ENCODE measurements around the gene TMEM237.

TMEM237 gene

GRCh38 chr2:201621293-201621999 lies 21.9 kb downstream of the TMEM237 start:
- TF ChIP-seq GATA2 (IDR thresholded peaks at IDR 0.05; ENCODE audit: low read depth, low read length) (no peak), GATA3 (IDR thresholded peaks at IDR 0.05; ENCODE audit: low read depth, low read length) (no peak)

- TF ChIP-seq GATA2 (IDR thresholded peaks at IDR 0.05; ENCODE audit: low read depth, low read length) (no peak), GATA3 (IDR thresholded peaks at IDR 0.05; ENCODE audit: low read depth, low read length) (no peak)
Measured at GRCh38 chr2:201618744-201619662, 24.3 kb downstream of the TMEM237 start.

GRCh38 chr2:201608021-201608420 lies 35.3 kb downstream of the TMEM237 start:
- no peak for TF ChIP-seq GATA2 (IDR thresholded peaks at IDR 0.05; ENCODE audit: low read depth, low read length)
- TF ChIP-seq GATA3 (IDR thresholded peaks at IDR 0.05; ENCODE audit: low read depth, low read length) = no peak

GRCh38 chr2:201607568-201607967 lies 35.7 kb downstream of the TMEM237 start:
- TF ChIP-seq GATA2 (IDR thresholded peaks at IDR 0.05; ENCODE audit: low read depth, low read length) (no peak), GATA3 (IDR thresholded peaks at IDR 0.05; ENCODE audit: low read depth, low read length) (no peak)

GRCh38 chr2:201600906-201601305 lies 42.4 kb downstream of the TMEM237 start:
- TF ChIP-seq GATA2 (IDR thresholded peaks at IDR 0.05; ENCODE audit: low read depth, low read length) = no peak
- TF ChIP-seq GATA3 (IDR thresholded peaks at IDR 0.05; ENCODE audit: low read depth, low read length) = no peak

GRCh38 chr2:201597397-201597796 lies 45.9 kb downstream of the TMEM237 start:
- TF ChIP-seq GATA2 (IDR thresholded peaks at IDR 0.05; ENCODE audit: low read depth, low read length) (no peak), GATA3 (IDR thresholded peaks at IDR 0.05; ENCODE audit: low read depth, low read length) (no peak)

- TF ChIP-seq GATA2 (IDR thresholded peaks at IDR 0.05; ENCODE audit: low read depth, low read length) (no peak), GATA3 (IDR thresholded peaks at IDR 0.05; ENCODE audit: low read depth, low read length) (no peak)
Measured at GRCh38 chr2:201580486-201580885, 62.8 kb downstream of the TMEM237 start.

GRCh38 chr2:201579536-201579935 lies 63.8 kb downstream of the TMEM237 start:
- TF ChIP-seq GATA3 (IDR thresholded peaks at IDR 0.05; ENCODE audit: low read depth, low read length) (no peak), GATA2 (IDR thresholded peaks at IDR 0.05; ENCODE audit: low read depth, low read length) (no peak)

GRCh38 chr2:201575971-201576370 lies 67.3 kb downstream of the TMEM237 start:
- TF ChIP-seq GATA3 (IDR thresholded peaks at IDR 0.05; ENCODE audit: low read depth, low read length) (no peak), GATA2 (IDR thresholded peaks at IDR 0.05; ENCODE audit: low read depth, low read length) (no peak)

GRCh38 chr2:201574766-201575165 lies 68.5 kb downstream of the TMEM237 start:
- TF ChIP-seq GATA2 (IDR thresholded peaks at IDR 0.05; ENCODE audit: low read depth, low read length) (no peak), GATA3 (IDR thresholded peaks at IDR 0.05; ENCODE audit: low read depth, low read length) (no peak)

- TF ChIP-seq GATA3 (IDR thresholded peaks at IDR 0.05; ENCODE audit: low read depth, low read length) = no peak
- no peak for TF ChIP-seq GATA2 (IDR thresholded peaks at IDR 0.05; ENCODE audit: low read depth, low read length)
Measured at GRCh38 chr2:201572846-201573508, 70.3 kb downstream of the TMEM237 start.

Data from SH-SY5Y (cell line).